ENCODE data around the gene SUMO2.

- TF ChIP-seq EZH2 (IDR thresholded peaks at IDR 0.05; ENCODE audit: low read depth, unreplicated experiment) (no peak), CTCF (conservative IDR thresholded peaks at IDR 0.05; ENCODE audit: low read depth in 2 of 2) (no peak), EZH2phosphoT487 (IDR thresholded peaks at IDR 0.05; ENCODE audit: unreplicated experiment) (no peak), CREB1 (CRISPR knock-in tag; IDR thresholded peaks at IDR 0.05; ENCODE audit: low read depth) (no peak), POLR2AphosphoS5 (IDR thresholded peaks at IDR 0.05; ENCODE audit: low read depth) (no peak), STAT1 (IDR thresholded peaks at IDR 0.05; ENCODE audit: unreplicated experiment) (no peak), ZNF462 (CRISPR knock-in tag; IDR thresholded peaks at IDR 0.05) (no peak), JUNB (IDR thresholded peaks at IDR 0.05; ENCODE audit: unreplicated experiment) (no peak)
Observed at GRCh38 chr17:75183999-75184884, 1.5 kb upstream of the SUMO2 start.

Data from GM23338 (cell line).